Uterus (tissue), 4 donors: ENCODE results near the gene SNCB. TPM values are rescaled to one million over a fixed set of nuclear protein-coding genes. Genes with fewer than 3 reads are reported as not detected.
A peak's percentile ranks its signal among the peaks of the same experiment; 100 is the strongest.

ENCODE experiments used
- DNase-seq, 2 donors: peaks; one replicate each; pipeline ENCODE4 v3.0.0-alpha.2; 2019 to 2020
- H3K27ac ChIP-seq, 2 donors: fragments of 200-600 bp; sonication (generic); 1 replicate in 1 of 2; 2 replicates in 1 of 2; pipeline ENCODE4 v1.5.1; 2016 to 2018
- H3K27me3 ChIP-seq, 2 donors: fragments of 200-600 bp; sonication (generic); one replicate each; pipeline ENCODE4 v1.5.1; 2018 to 2019; ENCODE audit warnings: control low read depth in 1 of 2
- H3K36me3 ChIP-seq, 2 donors: fragments of 200-600 bp; sonication (generic); one replicate each; pipeline ENCODE4 v1.5.1; 2019; ENCODE audit warnings: control low read depth in 1 of 2
- H3K4me1 ChIP-seq, 2 donors: fragments of 200-600 bp; sonication (generic); one replicate each; pipeline ENCODE4 v1.5.1; 2018 to 2019; ENCODE audit warnings: control low read depth in 1 of 2
- H3K4me3 ChIP-seq, 2 donors: fragments of 200-600 bp; sonication (generic); 1 replicate in 1 of 2; 2 replicates in 1 of 2; pipeline ENCODE4 v1.5.1; 2018 to 2019; ENCODE audit warnings: mild to moderate bottlenecking in 1 of 2
- H3K9me3 ChIP-seq, 2 donors: fragments of 200-600 bp; sonication (generic); one replicate each; pipeline ENCODE4 v1.5.1; 2019; ENCODE audit warnings: control low read depth in 1 of 2
- POLR2A ChIP-seq, 2 donors: fragments of 450-650 bp; IDR thresholded peaks; one replicate each; pipeline ENCODE4 v1.6.1; 2016; ENCODE audit warnings: antibody characterized with exemption in 2 of 2, mild to moderate bottlenecking in 1 of 2, moderate library complexity in 1 of 2
- intact Hi-C: fragments of 100-400 bp; cut with DNase I; formaldehyde crosslinking; loops from one replicate; pipeline ENCODE4 v1.15.1; 2023; ENCODE audit warnings: low total_unique reads
- total RNA-seq, 4 donors: library from RNA; depleted of rRNA in 3 of 4; stranded (reverse); fragments of >200 nt in 3 of 4; gene quantifications; one replicate each; pipeline versions ENCODE4 v1.1.0 to v1.2.4, GENCODE V29; 2014 to 2023
- TF ChIP-seq, protein P1 (sequence below), 4 experiments: fragments of 200-600 bp in 2 of 4; fragments of 450-650 bp in 2 of 4; sonication (generic) in 2 of 4; IDR thresholded peaks; one replicate each; pipeline ENCODE4 v1.5.1; 2016 to 2019; ENCODE audit warnings: antibody characterized with exemption in 4 of 4, mild to moderate bottlenecking in 2 of 4, moderate library complexity in 1 of 4
- donor health status: DM: yes; HTN: yes; CAD: no.

SNCB gene
- not detected for total RNA-seq

DNA sequence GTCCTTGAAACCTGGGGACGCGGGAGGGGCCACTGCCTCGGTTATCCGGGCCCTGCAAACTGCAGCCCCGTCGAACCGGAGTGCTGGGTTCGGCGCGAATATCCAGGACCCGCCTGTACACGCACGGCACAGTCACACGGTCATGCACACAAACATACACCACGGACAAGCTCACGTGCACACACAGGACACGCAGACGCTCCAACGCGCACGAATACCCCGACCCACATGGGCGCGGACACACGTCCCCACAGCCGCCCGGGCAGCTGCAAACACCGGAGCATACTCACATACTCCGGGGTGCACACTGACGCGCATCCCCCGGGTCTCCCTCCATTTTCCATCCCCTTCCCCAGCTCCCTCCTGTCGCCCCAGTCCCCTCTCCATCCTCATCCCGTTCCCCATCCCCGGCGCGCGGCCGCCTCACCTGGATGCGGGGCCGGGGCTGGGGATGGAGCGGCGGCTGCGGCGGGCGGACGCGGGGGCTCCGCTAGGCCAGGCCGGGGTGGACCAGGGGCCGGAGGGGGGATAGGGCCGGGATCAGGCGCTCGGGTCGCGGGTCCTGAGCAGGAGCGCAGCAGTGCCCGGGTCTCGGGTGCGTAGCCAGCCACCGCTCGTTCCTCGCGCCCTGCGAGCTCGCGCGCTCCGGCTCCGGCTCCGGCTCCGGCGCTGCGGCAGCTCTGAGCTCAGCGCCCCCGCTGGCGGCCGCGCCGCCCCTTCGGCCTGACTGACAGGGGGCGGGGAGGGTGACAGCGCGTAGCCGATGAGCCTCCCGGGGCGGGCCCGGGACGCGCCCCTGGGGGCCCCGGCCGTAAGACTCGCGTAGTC lies at the start of gene SNCB, which contains the start of gene EIF4E1B:
Gene SNCB (minus strand): TSS at position 682 of the 828 bp plus-strand sequence. CDS start 880 bp downstream, outside the sequence.
Gene EIF4E1B (plus strand): TSS at position 823 of the 828 bp plus-strand sequence. CDS start 12,113 bp downstream, outside the sequence.
- peak within 1 kb of the TSS in 1 of 2 donors; percentile 15 for H3K4me3 ChIP-seq
- TF ChIP-seq, protein P1, sequence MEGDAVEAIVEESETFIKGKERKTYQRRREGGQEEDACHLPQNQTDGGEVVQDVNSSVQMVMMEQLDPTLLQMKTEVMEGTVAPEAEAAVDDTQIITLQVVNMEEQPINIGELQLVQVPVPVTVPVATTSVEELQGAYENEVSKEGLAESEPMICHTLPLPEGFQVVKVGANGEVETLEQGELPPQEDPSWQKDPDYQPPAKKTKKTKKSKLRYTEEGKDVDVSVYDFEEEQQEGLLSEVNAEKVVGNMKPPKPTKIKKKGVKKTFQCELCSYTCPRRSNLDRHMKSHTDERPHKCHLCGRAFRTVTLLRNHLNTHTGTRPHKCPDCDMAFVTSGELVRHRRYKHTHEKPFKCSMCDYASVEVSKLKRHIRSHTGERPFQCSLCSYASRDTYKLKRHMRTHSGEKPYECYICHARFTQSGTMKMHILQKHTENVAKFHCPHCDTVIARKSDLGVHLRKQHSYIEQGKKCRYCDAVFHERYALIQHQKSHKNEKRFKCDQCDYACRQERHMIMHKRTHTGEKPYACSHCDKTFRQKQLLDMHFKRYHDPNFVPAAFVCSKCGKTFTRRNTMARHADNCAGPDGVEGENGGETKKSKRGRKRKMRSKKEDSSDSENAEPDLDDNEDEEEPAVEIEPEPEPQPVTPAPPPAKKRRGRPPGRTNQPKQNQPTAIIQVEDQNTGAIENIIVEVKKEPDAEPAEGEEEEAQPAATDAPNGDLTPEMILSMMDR (IDR thresholded peaks at IDR 0.05): no peak
- TF ChIP-seq POLR2A (IDR thresholded peaks at IDR 0.05): no peak
- H3K4me1 ChIP-seq: peaks cover 0 to 10% of the 10 kb centered on the region in 2 donors
- intact Hi-C loops: no loop called here
- no peak within 1 kb of the TSS for H3K27ac ChIP-seq
- no peaks in the 10 kb centered on the region for H3K9me3 ChIP-seq
- H3K27me3 ChIP-seq: peaks cover 16 to 45% of the 10 kb centered on the region in 2 donors
- no peaks in the 10 kb centered on the region for H3K36me3 ChIP-seq
- no peak for DNase-seq

DNA sequence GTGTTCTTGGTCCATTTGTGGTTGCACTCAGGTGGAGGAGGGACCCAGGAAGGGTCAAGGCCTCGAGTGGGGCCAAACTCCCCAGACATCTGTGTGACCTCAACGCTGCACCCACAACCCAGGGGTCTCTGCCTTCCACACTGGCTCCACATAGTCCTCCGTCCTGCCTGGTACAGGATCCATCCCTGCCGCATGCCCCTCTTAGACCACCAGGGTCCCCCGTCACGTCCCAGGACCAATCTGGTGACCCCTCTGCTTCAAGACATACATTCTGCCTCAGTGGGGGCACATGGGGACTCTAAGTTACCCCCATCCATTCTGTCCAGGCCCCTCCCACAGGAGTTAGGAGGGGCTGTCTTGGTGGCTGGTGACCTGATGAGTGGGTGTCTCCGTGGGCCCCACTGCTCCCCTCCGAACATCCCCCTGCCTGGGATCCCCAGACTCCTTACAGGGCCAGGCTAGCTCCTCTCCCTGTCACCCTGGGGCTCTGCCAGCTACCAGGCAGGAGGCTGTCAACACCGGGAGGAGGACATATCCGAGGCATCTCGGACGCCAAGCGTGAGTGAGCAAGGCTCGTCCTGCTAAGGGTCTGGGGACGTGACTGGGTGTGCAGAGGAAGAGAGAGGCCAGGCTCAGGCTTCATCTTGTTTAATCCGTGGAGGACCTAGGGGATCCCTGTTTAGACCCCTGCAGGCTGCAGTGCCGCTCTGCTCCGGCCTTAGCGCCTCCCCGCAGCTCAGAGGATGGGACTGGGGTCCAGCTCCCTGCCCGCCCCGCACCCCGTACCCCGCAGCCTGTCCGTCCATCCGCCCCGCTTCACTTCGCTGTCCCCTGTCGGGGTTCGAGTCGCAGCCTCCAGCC lies 49.3 kb upstream of the SNCB start:
- intact Hi-C loops: no loop called here

DNA sequence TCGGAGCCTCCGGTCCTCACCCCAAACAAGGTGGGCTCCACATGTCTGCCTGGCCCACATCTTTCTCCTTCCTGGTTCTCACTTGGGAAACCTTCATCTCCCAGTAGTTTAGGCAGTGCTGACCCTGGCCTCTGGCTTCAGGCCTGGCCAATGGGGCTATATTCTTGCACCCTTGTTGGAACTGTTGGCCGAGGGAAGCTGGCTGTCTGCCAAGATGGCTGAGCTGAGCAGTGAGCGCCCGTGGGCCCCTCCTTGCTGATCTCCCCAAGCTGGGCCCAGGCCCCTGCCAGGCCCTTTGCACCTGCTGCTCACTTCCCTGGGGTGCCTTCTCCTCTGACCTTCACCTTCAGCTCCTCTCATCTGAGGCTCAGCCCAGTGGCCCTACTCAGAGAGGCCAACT lies 48.2 kb upstream of the SNCB start:
- H3K4me3 ChIP-seq: no peak overlapping the region
- TF ChIP-seq, protein P1 (IDR thresholded peaks at IDR 0.05): no peak
- TF ChIP-seq POLR2A (IDR thresholded peaks at IDR 0.05): no peak
- peaks cover 0 to 5% of the 10 kb centered on the region in 2 donors for H3K4me1 ChIP-seq
- peaks cover 0 to 15% of the 10 kb centered on the region in 2 donors for H3K27me3 ChIP-seq
- H3K27ac ChIP-seq: no peak overlapping the region
- DNase-seq: no peak
- no peaks in the 10 kb centered on the region for H3K9me3 ChIP-seq
- intact Hi-C loops: no loop called here
- no peaks in the 10 kb centered on the region for H3K36me3 ChIP-seq

More for the DNA sequence above, 49.3 kb upstream of the SNCB start:
- Histone ChIP-seq H3K27me3 (peaks cover 0 to 15% of the 10 kb centered on the region in 2 donors), H3K27ac (no peak overlapping the region), H3K4me1 (peaks cover 0 to 5% of the 10 kb centered on the region in 2 donors), H3K36me3 (no peaks in the 10 kb centered on the region), H3K4me3 (no peak overlapping the region), H3K9me3 (no peaks in the 10 kb centered on the region)
- DNase-seq: no peak
- no peak for TF ChIP-seq POLR2A (IDR thresholded peaks at IDR 0.05)
- TF ChIP-seq, protein P1 (IDR thresholded peaks at IDR 0.05): no peak

DNA sequence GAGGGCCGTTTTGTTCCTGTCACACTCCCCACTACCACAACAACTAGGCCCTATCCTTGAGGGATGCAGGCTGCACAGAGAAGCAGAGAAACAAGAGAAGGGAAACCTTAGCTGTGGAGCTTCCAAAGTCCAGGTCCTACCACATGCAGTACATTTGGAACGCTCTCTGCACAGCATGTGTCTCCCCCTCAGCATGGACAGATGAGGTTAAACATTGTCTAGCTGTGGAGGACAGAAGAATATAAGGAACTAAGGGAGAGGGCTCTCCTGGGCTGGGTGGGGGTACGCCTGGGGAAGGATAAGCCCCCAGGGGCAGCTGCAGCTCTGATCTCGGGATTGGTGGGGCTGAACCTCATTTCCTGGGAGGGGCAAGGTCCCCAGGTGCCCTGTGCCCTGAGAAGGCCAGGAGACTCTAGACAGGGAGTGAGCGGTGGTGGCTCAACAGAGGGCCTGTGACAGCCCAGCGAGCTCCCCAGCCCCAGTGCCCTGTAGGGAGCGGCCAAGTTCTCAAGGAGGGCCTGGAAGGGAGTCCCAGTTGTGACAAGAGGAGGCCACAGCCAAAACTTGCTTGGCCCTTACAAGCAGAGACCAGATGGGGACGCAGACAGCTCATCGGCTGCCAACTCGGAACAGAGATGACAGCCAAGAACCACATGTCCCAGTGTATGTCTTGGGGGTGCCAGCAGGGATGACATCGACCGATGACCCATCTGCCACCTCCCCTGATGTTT lies 47.0 kb upstream of the SNCB start:
- H3K4me1 ChIP-seq: peaks cover 0 to 5% of the 10 kb centered on the region in 2 donors
- DNase-seq: no peak
- intact Hi-C loops: no loop called here
- no peaks in the 10 kb centered on the region for H3K36me3 ChIP-seq
- no peak overlapping the region for H3K4me3 ChIP-seq
- TF ChIP-seq POLR2A (IDR thresholded peaks at IDR 0.05): no peak
- TF ChIP-seq, protein P1 (IDR thresholded peaks at IDR 0.05): no peak
- no peak overlapping the region for H3K27ac ChIP-seq
- peaks cover 0 to 15% of the 10 kb centered on the region in 2 donors for H3K27me3 ChIP-seq
- no peaks in the 10 kb centered on the region for H3K9me3 ChIP-seq
